ENCODE data around the gene PTPRG.

DNA sequence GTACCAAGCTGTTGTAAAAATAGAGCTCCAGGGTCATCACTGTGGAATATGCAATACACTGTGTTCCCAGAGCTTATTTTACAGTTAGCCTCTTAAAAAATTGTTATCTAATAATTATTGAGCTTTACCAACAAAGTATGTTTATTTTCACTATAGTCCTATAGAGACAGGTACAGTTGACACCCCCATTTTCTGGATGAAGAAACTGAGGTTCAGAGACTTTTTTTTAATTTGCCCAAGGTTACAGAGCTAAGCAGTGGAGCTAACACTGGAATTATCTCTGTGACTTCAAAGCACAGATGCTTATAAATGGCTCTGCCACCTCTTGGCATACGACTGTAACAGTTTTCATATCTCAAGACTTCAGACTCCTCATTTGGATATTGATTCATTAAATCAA, 685.6 kb downstream of the PTPRG start:
- TF ChIP-seq, protein P1, sequence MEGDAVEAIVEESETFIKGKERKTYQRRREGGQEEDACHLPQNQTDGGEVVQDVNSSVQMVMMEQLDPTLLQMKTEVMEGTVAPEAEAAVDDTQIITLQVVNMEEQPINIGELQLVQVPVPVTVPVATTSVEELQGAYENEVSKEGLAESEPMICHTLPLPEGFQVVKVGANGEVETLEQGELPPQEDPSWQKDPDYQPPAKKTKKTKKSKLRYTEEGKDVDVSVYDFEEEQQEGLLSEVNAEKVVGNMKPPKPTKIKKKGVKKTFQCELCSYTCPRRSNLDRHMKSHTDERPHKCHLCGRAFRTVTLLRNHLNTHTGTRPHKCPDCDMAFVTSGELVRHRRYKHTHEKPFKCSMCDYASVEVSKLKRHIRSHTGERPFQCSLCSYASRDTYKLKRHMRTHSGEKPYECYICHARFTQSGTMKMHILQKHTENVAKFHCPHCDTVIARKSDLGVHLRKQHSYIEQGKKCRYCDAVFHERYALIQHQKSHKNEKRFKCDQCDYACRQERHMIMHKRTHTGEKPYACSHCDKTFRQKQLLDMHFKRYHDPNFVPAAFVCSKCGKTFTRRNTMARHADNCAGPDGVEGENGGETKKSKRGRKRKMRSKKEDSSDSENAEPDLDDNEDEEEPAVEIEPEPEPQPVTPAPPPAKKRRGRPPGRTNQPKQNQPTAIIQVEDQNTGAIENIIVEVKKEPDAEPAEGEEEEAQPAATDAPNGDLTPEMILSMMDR (conservative IDR thresholded peaks at IDR 0.05), result no peak
- TF ChIP-seq ZFX (IDR thresholded peaks at IDR 0.05), result no peak
